GM23248 (cell line): Measurements from ENCODE around the gene UBTD1.

ENCODE experiments used
- EZH2 ChIP-seq: fragments of 200-600 bp; sonication (generic); IDR thresholded peaks from 2 replicates; pipeline ENCODE4 v1.6.1; 2018; ENCODE audit warnings: antibody characterized with exemption, mild to moderate bottlenecking; ENCODE audit not compliant: insufficient read depth, poor library complexity, severe bottlenecking
- EZH2phosphoT487 ChIP-seq: fragments of 200-600 bp; sonication (generic); IDR thresholded peaks from 2 replicates; pipeline ENCODE4 v1.6.1; 2018; ENCODE audit warnings: antibody characterized with exemption, moderate library complexity, mild to moderate bottlenecking, low read depth; ENCODE audit not compliant: insufficient read depth

DNA sequence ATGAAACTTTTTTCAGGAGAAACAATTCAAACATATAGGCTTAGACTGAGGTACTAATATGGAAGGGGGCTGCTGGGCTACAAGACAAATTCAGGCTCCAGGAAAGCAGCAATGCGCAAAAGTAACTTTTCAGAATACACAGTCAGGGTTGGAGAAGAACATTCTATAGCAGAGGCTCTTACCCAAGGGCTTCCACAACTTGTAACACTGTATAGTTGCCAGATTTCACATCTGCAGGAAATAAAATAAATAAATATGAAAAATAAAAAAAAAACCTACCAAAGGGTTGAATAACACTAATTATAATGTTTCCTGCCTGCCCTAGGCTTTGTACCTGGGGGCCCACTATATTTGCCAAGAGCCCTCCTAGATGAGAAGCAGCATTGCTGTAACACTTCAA lies 14.8 kb upstream of the UBTD1 start:
- TF ChIP-seq EZH2 (no peak), EZH2phosphoT487 (no peak)
